Activated T-helper 1 cell treated with Interleukin-2 at 50 U/mL for 16 hours (primary cell): Measurements from ENCODE around the gene ZNF816.
"Not testable (repeated sequence)": the region's sequence is repeated elsewhere in the genome, so short reads cannot be mapped to it uniquely, and the experiment has no call there.

Source experiments
- DNase-seq: peaks from one replicate; pipeline ENCODE4 v3.0.0-alpha.2; 2020; ENCODE audit warnings: low read depth

The ZNF816 gene

DNA sequence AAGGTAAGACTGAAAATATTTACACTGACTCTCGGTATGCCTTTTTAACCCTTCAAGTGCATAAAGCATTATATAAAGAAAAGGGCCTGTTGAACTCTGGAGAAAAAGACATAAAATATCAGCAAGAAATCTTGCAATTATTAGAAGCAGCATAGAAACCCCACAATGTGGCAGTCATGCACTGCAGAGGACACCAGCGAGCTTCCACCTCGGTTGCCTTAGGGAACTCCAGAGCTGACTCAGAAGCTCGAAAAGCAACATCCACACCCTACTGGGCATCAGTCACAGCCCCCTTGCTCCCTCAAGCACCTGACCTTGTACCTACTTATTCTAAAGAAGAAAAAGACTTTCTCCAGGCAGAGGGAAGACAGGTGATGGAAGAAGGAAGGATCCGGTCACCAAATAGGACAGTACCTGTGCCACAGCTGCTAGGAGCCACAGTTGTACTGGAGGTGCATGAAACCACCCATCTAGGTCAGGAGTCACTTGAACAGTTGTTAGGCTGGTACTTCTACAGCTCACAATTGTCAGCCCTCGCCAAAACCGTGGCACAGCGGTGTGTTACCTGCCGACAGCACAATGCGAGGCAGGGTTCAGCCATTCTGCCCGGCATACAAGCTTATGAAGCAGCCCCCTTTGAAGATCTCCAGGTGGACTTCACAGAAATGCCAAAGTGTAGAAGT, 2.9 kb downstream of the ZNF816 start:
- no peak for DNase-seq

DNA sequence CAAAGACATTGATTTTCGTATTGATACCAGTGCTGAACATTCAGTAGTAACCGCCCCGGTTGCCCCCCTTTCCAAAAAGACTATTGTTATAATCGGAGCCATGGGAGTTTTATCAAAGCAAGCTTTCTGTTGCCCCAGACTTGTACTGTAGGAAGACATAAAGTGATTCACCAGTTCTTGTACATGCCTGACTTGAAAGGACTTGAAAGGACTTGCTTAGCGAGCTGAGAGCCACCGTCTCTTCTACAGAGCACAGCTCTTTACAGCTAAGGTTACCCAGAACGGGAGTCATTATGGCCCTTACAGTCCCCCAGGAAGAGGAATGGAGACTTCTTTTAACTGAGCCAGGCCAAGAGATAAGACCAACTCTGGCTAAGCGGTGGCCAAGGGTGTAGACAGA, 5.1 kb downstream of the ZNF816 start:
- no peak for DNase-seq

DNA sequence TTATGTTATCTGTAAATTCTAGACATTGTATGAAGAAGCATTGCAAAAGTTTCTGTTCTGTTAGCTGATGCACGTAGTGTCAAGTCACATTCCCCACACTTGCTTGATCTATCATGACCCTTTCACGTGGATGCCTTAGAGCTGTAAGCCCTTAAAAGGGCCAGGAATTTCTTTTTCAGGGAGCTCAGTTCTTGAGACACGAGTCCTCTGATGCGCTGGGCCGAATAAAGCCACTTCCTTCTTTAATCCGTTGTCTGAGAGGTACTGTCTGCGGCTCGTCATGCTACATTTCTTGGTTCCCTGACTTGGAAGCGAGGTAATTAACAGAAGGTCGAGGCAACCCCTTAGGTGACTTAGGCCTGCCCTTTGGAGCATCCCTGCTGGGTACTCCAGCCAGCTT, 5.8 kb downstream of the ZNF816 start:
- no peak for DNase-seq

DNA sequence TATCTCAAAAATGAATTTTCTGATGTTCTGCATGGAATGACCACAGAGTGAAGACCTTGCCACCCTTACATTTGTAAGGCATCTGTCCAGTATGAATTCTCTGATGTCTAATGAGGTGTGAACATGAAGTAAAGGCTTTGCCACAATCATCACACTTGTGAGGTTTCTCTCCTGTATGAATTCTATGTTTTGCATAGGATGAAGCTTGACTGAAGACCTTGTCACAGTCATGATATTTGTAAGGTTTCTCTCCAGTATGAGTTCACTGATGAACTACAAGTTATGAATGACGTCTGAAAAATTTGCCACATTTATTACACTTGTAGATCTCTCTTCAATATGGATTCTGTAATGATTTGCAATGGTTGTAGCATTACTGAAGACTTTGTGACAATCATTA, 13.3 kb downstream of the ZNF816 start:
- no peak for DNase-seq

DNA sequence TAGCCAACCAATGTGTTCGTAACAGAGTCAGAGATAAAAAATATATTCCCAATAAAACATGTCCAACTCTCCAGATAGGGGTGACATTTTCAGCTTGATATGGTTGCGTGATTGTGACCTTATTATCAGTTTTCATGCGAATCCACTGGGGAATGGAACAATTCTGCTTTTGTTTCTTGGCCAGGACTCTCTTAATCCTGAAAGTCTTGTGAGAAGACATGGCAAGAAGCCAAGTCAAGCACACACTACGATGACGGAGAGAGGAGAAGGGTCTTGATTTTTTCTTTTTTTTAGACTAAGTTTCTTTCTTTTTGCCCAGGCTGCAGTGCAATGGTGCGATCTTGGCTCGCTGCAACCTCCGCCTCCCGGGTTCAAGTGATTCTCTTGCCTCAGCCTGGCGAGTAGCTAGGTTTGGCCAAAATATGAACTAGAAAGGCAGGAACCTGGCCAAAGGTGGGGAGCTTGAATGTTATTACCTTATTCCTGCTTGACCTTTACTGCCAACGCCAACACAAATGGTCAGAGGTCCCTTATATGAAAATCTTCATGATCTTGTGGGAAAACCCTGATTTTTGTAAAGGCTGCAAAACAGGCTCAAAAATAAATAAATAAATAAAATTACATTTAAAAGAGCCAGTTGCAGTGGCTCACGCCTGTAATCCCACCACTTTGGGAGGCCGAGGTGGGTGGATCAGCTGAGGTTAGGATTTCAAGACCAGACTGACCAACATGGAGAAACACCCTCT, 14.5 kb downstream of the ZNF816 start:
- no peak for DNase-seq

DNA sequence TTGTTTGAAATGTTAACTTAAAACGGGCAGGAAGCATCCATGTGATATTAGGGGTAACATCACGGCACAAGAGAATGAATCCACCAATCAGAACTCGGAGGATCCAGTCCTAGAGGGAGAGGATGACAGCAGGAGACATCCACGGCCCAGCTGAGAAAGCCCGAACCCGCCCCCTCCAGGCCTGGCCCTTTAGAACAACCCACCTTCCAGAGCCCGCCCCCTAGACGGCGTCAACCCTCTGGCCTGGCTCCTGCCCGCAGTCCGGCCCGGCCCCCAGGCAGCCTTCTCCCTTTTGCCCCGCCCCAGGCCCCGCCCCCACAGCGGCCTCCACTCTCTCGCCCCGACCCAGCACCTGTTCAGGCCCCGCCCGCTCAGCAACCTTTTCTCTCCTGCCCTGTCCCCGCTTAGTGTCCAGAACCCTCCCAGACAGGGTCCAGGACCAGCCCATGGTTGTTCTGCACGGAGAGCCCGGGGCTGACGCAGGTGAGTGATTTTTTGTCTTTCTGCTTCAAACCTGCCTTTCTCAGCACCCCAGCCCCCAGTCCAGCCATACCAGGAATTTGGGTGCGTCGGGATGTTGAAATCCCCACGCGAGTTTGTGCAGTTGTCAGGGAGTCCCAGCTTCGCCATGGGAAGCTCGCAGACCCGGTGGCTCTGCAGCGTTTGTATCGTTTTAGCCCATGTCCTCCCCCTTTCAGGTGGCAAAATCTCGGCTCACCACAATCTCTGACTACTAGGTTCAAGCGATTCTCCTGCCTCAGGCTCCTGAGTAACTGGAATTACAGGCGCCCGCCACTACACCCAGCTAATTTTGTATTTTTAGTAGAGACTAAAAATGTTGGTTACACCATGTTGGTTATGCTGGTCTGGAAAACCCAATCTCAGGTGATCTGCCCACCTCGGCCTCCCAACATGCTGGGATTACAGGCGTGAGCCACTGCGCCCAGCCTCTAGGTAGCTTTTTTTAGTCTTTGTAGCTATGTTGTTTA, 16.1 kb downstream of the ZNF816 start:
- no peak for DNase-seq

DNA sequence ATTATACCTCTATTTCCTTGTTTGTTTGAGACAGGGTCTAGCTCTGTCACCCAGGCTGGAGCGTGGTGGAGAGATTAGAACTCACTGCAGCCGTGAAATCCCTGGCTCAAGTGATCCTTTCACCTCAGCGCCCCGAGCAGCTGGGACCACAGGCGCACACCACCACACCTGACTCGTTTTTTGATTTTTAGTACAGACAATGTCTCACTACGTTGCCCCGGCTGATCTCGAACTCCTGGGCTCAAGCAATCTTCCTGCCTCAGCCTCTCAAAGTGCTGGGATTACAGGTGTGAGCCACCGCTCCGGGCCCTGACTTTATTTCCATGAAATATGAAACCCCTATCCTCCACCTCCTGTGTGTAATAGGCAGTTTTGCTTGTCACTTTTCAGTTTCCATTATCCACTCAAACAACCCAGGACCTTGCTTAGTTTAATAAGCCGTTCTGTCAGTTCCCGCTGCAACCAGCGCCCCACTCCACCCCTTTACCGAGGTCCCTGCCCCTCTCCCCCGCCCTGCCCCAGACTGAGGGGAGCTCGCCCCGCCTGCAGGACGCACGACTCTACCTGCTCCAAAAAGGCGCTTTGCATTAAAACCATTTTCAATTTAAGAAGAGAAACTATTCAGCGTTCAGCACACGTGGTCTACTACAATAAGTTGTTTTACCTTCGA, 16.9 kb downstream of the ZNF816 start:
- no peak for DNase-seq

DNA sequence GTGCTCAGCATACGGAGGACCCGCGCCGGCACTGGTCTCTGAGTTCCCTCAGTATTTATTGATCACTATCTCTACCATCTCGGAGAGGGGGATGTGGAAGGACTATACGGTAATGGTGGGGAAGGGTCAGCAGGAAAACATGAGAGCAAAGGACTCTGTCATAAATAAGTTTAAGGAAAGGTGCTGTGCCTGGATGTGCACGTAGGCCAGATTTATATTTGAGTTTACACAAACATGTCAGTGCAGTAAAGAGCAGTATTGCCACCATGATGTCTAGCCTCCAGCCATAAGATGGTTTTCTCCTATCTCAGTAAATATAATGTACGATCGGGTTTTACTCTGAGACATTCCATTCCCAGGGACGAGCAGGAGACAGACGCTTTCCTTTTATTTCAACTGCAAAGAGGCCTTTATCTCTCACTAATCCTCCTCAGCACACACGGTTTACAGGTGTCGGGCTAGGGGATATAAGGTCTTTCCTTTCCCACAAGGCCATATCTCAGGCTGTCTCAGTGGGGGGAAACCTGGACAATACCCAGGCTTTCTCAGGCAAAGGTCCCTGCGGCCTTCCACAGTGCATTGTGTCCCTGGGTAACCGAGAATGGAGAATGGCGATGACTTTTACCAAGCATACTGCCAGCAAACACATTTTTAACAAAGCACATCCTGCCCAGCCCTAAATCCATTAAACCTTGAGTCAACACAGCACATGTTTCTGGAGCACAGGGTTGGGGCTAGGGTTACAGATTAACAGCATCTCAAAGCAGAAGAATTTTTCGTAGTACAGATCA, 17.8 kb downstream of the ZNF816 start:
- not testable (repeated sequence) for DNase-seq

DNA sequence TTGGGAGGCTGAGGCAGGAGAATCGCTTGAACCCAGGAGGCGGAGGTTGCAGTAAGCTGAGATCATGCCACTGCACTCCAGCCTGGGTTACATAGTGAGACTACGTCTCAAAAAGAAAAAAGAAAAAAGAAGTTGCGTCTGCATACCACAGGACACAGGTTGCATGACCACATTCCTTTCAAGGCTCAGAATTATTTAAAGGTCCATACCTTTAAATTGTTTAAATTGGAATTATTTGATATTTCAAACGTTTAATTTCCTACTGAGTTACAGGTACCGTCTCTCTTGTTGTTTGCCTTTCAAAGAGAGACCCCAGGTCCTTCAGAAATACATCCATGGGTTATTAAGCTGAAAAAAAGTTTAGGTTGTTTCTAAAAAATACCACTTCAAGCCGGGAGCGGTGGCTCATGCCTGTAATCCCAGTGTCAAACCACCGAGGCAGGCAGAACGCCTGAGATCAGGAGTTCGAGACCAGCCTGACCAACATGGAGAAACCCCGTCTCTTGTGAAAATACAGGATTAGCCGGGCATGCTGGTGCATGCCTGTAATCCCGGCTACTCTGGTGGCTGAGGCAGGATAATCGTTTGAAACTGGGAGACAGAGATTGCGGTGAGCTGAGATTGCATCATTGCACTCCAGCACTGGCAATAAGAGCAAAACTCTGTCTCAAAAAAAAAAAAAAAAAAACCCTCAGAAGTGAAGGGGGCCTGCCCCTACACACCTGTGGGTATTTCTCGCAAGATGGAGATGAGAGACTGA, 18.6 kb downstream of the ZNF816 start:
- DNase-seq, result no peak

DNA sequence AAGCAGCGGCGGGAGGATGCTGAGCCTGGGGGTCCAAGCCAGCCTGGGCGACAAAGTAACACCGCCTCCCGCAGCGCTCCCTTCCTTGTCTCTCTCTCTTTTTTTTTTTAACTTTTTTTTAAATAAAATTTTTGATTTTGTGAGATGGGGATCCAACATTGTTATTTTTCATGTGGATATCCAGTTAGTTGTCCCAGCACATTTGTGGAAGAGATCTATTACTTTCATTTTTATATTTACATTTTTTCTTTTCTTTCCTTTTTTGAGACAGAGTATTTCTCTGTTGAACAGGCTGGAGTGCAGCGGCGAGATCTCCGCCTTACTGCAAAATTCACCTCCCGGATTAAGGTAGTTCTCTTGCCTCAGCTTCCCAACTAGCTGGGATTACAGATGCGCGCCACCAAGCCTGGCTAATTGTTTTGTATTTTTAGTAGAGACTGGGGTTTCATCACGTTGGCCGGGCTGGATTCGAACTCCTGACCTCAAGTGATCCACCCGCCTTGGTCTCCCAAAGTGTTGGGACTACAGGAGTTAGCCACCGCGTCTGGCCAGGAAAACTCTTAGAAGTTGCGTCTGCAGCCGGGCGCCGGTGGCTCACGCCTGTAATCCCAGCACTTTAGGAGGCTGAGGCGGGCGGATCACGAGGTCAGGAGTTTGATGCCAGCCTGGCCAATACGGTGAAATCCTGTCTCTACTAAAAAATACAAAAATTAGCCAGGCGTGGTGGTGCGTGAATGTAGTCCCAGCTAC, 19.4 kb downstream of the ZNF816 start:
- DNase-seq, result no peak

DNA sequence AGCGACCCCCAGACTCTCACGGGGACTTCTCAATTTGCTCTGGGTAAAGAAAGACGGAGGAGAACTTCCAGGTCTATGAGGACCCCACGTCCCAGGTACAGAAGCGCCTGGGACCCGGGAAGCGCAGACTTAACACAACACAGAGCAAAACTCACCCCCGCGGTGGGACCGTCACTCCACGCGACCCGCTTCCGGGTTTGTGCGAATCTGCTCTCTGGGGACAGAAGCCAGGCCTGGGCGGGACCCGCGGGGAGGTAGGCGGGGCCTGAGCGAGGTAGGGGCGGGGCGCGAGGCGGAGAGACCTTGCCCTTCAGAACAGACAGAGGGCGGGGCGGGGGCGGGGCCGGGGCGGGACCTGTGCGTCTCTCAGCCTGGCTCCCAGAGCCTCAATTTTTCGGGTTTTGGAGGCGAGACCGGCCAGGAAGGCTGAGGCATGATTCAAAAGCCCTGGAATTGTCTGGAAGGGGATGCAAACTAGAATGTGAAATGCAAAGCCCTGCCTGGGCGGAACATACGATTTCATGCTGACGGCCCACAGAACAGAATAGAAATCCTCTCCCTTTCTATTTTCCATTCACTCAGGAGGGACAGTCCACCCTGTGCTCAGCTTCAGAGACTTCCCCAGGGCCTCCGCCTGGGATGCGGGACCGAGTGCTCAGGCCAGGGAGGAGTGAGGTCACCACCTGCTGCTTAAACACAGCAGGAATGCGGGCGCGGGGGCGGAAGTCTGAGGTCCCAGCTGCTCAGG, 20.1 kb downstream of the ZNF816 start:
- peak; percentile 93 for DNase-seq

DNA sequence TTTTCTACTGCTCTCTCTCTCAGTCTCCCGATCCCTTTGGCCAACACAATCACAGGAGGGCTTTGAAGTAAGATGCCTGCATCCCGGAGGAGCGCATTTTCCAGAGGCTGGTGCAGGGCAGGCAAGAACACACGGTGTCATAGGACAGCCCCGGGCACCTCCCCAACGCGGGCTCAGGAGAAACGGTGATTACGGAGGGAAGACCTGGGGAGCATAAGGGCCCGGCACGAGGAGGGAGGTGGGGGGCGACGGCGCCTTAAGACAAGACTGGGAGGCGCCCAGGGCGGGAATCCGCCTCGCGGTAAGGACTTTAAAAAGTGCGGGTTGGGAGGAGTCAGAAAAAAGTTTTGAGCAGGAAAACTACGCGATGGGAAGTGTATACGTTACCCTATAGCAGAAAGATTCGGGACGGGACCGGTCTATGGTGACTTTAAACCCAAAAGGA, 20.7 kb downstream of the ZNF816 start:
- no peak for DNase-seq

DNA sequence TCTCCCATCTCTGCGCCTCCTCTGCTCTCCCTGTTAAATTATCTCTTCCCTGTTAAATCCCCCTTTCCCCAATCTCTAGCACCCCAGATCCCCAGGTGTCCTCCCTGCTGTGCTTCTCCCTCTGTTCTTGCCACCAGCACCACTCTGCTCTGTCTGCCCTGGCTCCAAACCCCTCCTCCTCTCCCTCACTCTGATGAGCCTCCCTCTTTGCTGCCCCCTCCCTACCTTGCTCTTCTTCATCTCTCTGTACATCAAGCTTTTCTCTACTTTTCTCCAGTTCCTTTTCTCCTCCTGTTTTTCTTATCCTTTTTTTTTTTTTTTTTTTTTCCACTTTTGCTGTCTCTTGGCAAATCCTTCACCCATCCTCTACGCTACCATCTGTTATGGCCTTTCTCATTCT, 21.2 kb downstream of the ZNF816 start:
- not testable (repeated sequence) for DNase-seq

DNA sequence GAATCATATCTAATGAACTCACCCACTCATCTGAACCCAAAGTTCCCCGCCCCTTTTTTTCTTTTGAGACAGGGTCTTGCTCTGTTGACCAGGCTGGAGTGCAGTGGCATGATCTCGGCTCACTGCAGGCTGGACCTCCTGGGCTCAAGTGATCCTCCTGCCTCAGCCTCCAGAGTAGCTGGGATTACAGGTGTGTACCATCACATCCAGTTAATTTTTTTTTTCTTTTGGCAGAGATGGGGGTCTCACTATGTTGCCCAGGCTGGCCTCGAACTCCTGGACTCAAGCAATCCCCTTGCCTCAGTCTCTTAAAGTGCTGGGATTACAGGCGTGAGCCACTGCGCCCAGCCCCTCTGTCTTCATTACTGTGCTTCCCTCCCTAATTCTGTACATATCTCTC, 21.8 kb downstream of the ZNF816 start:
- DNase-seq, result not testable (repeated sequence)

DNA sequence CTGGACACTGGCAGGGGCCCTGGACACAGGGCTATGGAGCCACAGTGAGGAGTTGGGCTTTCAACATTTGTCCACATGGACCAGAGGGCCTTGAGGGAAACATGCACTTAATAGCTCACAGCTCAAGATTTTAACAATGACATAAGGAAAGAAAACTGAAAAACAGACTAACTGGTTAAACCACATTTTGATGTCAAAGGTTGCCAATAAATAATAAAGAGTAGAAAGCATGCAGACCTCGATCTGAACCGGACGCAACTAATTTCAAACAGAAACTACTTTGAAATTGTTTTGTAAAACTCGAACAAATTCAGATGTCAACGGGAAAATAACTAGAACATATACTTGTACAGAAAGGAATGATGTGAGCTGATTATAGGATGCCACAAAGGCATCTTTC, 23.9 kb downstream of the ZNF816 start:
- no peak for DNase-seq

DNA sequence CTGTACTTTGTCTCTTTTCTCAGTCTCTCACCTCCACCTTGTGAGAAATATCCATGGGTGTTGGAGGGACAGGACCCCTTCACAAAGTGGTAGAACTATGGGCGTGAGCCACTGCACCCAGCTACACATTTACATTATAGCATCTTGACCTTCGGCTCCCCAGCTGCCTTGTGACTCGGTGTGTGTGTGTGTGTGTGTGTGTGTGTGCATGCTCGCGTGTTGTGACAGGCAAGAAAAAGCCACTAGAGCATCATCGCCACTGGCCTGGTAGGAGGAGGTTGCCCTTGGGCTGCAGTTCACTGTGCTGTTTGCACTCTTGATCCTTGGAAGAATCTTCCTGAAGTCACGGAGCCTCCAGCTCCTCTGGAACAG, 25.7 kb downstream of the ZNF816 start:
- DNase-seq, result no peak

DNA sequence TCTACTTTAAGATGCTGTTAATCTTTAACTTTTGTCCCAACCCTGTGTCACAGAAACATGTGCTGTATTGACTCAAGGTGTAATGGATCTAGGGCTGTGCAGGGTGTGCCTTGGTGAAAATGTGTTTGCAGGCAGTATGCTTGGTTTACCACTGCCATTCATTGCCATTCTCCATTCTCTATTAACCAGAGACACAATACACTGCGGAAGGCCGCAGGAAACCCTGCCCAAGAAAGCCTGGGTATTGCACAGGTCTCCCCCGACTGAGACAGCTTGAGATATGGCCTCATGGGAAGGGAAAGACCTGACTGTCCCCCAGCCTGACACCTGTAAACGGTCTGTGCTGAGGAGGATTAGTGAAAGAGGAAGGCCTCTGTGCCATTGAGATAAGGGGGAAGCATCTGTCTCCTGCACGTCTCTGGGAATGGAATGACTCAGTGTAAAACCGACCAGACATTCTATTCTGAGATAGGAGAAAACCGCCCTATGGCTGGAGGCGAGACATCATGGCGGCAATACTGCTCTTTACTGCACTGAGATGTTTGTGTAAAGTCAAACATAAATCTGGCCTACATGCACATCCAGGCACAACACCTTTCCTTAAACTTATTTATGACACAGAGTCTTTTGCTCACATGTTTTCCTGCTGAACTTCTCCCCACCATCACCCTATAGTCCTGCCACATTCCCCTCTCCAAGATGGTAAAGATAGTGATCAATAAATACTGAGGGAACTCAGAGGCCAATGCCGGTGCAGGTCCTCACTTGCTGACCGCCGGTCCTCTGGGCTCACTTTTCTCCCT, 26.3 kb downstream of the ZNF816 start:
- DNase-seq, result no peak

DNA sequence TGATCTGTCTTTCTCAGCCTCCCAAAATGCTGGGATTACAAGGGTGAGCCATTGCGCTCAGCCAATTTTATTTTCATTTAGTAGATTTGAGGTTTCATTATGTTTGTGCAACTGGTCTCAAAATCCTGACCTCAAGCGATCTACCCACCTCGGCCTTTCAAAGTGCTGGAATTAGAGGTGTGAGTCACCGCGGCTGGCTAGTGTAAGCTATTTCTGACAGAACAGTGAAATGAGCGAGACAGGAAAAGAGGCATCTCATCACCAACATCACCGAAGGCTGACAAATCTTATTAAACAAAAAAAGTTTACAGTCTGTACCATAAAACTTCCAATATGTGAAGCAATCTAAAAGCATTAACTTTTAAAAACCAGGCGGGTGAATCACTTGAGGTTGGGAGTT, 27.2 kb downstream of the ZNF816 start:
- DNase-seq, result no peak
